Heart left ventricle (tissue), 16 donors: Measurements from ENCODE around the gene IL6R. TPM values are rescaled to one million over a fixed set of nuclear protein-coding genes. Genes with fewer than 3 reads are reported as not detected.

Experiments used
- ATAC-seq, 4 donors: fragments of 200-7000 bp; cut with Tn5 transposase; one replicate each; pipeline ENCODE4 v1.9.1; 2020 to 2022; ENCODE audit warnings: moderate library complexity in 4 of 4, mild to moderate bottlenecking in 3 of 4, moderate number of reproducible peaks in 1 of 4
- DNase-seq, 5 donors: peaks; one replicate each; pipeline ENCODE4 v3.0.0-alpha.2; 2020
- H3K27ac ChIP-seq, 12 donors: fragments of 200-600 bp; sonication (generic) in 4 of 12; one replicate each; pipeline versions ENCODE4 v1.5.0 to v1.8.0; 2016 to 2022; ENCODE audit warnings: mild to moderate bottlenecking in 2 of 12
- H3K27me3 ChIP-seq, 9 donors: fragments of 200-600 bp; sonication (generic) in 2 of 9; one replicate each; pipeline versions ENCODE4 v1.5.1 to v1.8.0; 2016 to 2022; ENCODE audit warnings: mild to moderate bottlenecking in 3 of 9
- H3K36me3 ChIP-seq, 9 donors: fragments of 200-600 bp; sonication (generic) in 2 of 9; one replicate each; pipeline versions ENCODE4 v1.5.0 to v1.8.0; 2018 to 2022; ENCODE audit warnings: mild to moderate bottlenecking in 2 of 9
- H3K4me1 ChIP-seq, 12 donors: fragments of 200-600 bp; sonication (generic) in 4 of 12; one replicate each; pipeline versions ENCODE4 v1.5.0 to v1.8.0; 2016 to 2022; ENCODE audit warnings: mild to moderate bottlenecking in 3 of 12
- H3K4me3 ChIP-seq, 12 donors: fragments of 200-600 bp; sonication (generic) in 4 of 12; one replicate each; pipeline versions ENCODE4 v1.5.0 to v1.8.0; 2017 to 2022; ENCODE audit warnings: mild to moderate bottlenecking in 9 of 12, moderate library complexity in 4 of 12
- H3K9me3 ChIP-seq, 12 donors: fragments of 200-600 bp; sonication (generic) in 4 of 12; one replicate each; pipeline versions ENCODE4 v1.5.0 to v1.8.0; 2016 to 2022; ENCODE audit warnings: mild to moderate bottlenecking in 1 of 12
- CTCF ChIP-seq, 12 donors: fragments of 200-600 bp; sonication (generic) in 4 of 12; IDR thresholded peaks; one replicate each; pipeline versions ENCODE4 v1.5.0 to v1.8.0; 2018 to 2022; ENCODE audit warnings: antibody characterized with exemption in 12 of 12, mild to moderate bottlenecking in 5 of 12
- POLR2A ChIP-seq, 2 donors: fragments of 450-650 bp; IDR thresholded peaks; one replicate each; pipeline ENCODE4 v1.6.1; 2017; ENCODE audit warnings: antibody characterized with exemption in 2 of 2, mild to moderate bottlenecking in 2 of 2, moderate library complexity in 2 of 2
- WGBS, 4 donors: extraction: QIAGEN DNeasy Blood & Tissue Kit in 2 of 4; methylation state at CpG; one replicate each; pipeline versions ENCODE4 v1.1.5 to v1.1.7; 2013 to 2018; 5-methylcytosine and 5-hydroxymethylcytosine counted together
- intact Hi-C, 10 donors: fragments of 100-400 bp; cut with DNase I; formaldehyde crosslinking; loops; one replicate each; pipeline versions ENCODE4 v1.11.1 to v1.14.2; 2022
- polyA plus RNA-seq, 2 donors: library from polyadenylated mRNA; stranded (reverse); fragments of 200-250 nt; gene quantifications; one replicate each; pipeline ENCODE4 v1.2.3, GENCODE V29; 2013
- total RNA-seq, 9 donors: library from RNA; depleted of rRNA in 2 of 9; stranded (reverse); fragments of >200 nt in 2 of 9; fragmentation: NEBNext Ultra II Directional in 3 of 9; extraction: Animal tissue kit (Norgen Biotek cat#: 25700) in 3 of 9; gene quantifications; one replicate each; pipeline versions ENCODE4 v1.1.0 to v1.2.4, GENCODE V29; 2016 to 2023
- donor health status: ischemic (EF 13 %, LVEDD 7.1; RV severe dilation, severe dysfunction).
- donor health status: healthy with polysubstance abuse.
- donor health status: DM: no; HTN: yes; CAD: no.
- donor health status: DM: no; HTN: no; CAD: no.
- donor health status: ischemic (EF 25% LVEDD 6.9; RV normal size, moderate dysfunction).
- donor health status: ischemic (EF 25% LVEDD 5.7; RV mildly dilated, moderate dysfunction).
- donor health status: healthy.
- donor health status: DM: yes; HTN: yes; CAD: no.
- donor health status: ischemic (EF 35%, LVEDD 5.7; RV mildly dilated, moderate dysfunction).
- donor health status: nonischemic (EF 11% LVEDD 7.7; RV severe dilation, severe dysfunction).
- donor health status: DM: yes; HTN: yes; CAD: no.
- donor health status: PGD.
- donor health status: ischemic (EF 29% LVEDD 5.4; RV normal size, mild dysfunction).
- donor health status: nonischemic (EF 23%, LVEDD 6.1; RV moderate dilation, normal function).

IL6R gene
- total and polyA plus RNA-seq, 11 donors: 3.4 to 26.6 (median 10.6) TPM

DNA sequence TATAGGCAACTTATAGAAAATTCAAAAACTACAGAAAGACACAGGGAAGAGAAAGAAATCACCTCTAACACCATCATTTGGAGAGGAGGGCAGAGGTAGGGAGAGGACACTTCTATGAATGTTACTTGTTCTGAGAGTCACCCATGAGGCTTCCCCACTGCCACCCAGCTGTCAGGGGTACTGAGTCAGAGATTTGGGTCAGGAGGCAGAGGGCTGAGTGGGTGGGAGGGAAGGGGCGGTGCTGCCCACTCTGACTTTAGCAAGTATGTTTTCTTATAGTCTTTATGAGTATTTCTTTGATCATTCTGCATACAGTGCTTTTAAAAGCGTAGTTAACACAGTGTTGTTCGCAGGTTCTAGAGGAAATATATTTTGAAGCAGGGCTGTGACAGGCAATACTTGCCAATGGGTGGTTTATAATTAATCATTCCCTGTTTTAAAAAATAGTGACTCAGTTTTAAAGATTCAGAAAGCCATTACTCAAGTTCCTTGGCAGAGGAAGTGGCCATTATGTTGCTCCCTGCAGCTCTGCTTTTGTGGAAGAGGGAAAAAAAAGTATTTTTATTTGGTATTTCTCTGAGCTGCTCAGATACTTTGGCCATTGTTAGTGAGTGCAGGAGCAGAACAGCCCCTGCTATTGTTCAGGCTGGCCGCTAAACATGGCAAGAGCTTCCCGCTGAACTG lies 18.3 kb downstream of the IL6R start:
- TF ChIP-seq POLR2A (IDR thresholded peaks at IDR 0.05): no peak
- TF ChIP-seq CTCF (IDR thresholded peaks at IDR 0.05): no peak
- Histone ChIP-seq H3K36me3 (no peaks in the 10 kb centered on the region), H3K4me3 (no peak overlapping the region), H3K27ac (peak overlapping the region in 11 of 12 donors; percentile 44 to 96 (median 63)), H3K4me1 (peaks cover 20 to 90% (median 75%) of the 10 kb centered on the region in 12 donors), H3K27me3 (no peaks in the 10 kb centered on the region), H3K9me3 (no peaks in the 10 kb centered on the region)
- intact Hi-C loops: no loop called here
- DNase-seq (no peak), ATAC-seq (no peak)
- 63 to 72% (median 68%) methylated on average over 5 of the region's 5 CpGs for WGBS, 4 donors

DNA sequence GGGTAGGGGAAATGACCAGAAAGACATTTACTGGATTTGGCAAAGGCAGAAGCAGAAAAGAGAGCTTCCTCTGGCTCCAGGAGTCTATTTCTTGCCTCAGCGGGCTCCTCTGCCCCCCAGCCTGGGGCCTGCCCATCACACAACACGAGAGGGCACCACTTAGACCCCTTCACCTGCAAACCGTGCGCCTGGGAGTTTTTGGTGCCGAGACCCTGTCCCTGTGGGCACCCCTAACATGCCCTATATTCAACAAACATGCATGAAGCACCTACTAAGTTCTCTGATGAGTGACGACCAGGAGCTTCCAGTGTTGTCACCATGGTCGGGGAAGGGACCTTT lies 18.8 kb downstream of the IL6R start:
- TF ChIP-seq POLR2A (IDR thresholded peaks at IDR 0.05) (no peak), CTCF (IDR thresholded peaks at IDR 0.05) (no peak)
- Histone ChIP-seq H3K36me3 (no peaks in the 10 kb centered on the region), H3K27ac (peak overlapping the region; percentile 12 to 96 (median 60)), H3K4me3 (no peak overlapping the region), H3K9me3 (no peaks in the 10 kb centered on the region), H3K4me1 (peaks cover 20 to 90% (median 75%) of the 10 kb centered on the region in 12 donors), H3K27me3 (no peaks in the 10 kb centered on the region)
- intact Hi-C loops: no loop called here
- ATAC-seq (no peak), DNase-seq (no peak)
- WGBS, 4 donors: 83 to 85% (median 84%) methylated on average over 7 of the region's 7 CpGs

GRCh38 chr1:154425172-154425571 lies 20.0 kb downstream of the IL6R start:
- Histone ChIP-seq H3K27me3 (no peaks in the 10 kb centered on the region), H3K36me3 (peaks cover 0 to 9% (median 0%) of the 10 kb centered on the region in 9 donors), H3K27ac (peak overlapping the region in 1 of 12 donors; percentile 96), H3K4me3 (no peak overlapping the region), H3K4me1 (peaks cover 15 to 83% (median 68%) of the 10 kb centered on the region in 12 donors), H3K9me3 (no peaks in the 10 kb centered on the region)
- intact Hi-C loops: no loop called here
- 88 to 97% (median 90%) methylated on average over 6 of the region's 6 CpGs for WGBS, 4 donors
- DNase-seq (no peak), ATAC-seq (no peak)
- TF ChIP-seq CTCF (IDR thresholded peaks at IDR 0.05): no peak
- no peak for TF ChIP-seq POLR2A (IDR thresholded peaks at IDR 0.05)

GRCh38 chr1:154427173-154428139 lies 22.3 kb downstream of the IL6R start:
- intact Hi-C loops: no loop called here
- 34 to 45% (median 39%) methylated on average over 6 to 8 of the region's 8 CpGs for WGBS, 4 donors

More at GRCh38 chr1:154427173-154428139, 22.3 kb downstream of the IL6R start:
- H3K27me3 ChIP-seq: no peaks in the 10 kb centered on the region
- no peak overlapping the region for H3K4me3 ChIP-seq
- DNase-seq (peak in 4 of 5 donors; percentile 62 to 90 (median 80)), ATAC-seq (peak; percentile 63 to 83 (median 82))
- H3K4me1 ChIP-seq: peaks cover 4 to 83% (median 67%) of the 10 kb centered on the region in 12 donors
- H3K36me3 ChIP-seq: peaks cover 0 to 20% (median 0%) of the 10 kb centered on the region in 9 donors
- no peaks in the 10 kb centered on the region for H3K9me3 ChIP-seq
- TF ChIP-seq POLR2A (IDR thresholded peaks at IDR 0.05) (no peak), CTCF (IDR thresholded peaks at IDR 0.05) (no peak)
- peak overlapping the region; percentile 7 to 96 (median 64) for H3K27ac ChIP-seq
